ENCODE measurements around the gene CPNE5.

CPNE5 gene

DNA sequence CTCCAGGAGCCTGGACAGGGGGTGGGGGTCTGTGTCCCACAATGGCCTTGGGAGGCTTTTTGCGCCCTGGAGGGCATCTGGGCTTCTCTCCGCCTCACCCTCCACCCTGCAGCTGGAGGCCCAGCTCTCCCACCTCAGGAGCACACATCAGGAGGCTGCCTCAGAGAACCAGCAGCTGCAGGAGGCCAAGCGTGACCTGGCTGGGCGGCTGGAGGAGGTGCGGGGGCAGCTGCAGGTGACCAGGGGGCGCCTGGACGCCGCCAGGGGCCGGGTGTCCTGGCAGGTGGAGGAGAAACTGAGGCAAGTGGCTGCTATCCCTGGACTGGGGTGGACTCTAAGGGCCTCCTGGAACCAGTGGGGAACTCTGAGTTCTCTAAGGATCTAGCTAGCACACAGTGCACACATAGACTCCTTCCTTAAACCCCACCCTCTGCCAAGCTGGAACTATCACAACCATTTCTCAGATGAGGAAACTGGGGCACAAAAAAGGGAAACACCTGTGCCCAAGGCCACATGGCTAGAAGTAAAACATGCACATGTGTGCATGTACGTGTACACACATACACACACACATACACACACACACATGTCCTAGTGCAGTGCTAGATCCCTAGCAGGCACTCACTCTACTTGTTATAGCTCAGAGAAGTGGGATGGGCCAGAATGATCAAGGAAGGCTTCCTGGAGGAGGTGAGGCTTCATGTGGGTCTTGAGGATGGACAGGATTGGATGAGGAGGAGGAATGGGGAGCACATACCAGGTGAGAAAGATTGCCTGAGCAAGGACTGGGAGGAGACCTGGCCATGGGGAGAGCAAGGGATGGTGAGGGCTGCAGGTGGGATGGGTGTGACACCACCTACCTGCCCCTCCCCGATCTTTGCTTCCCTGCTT is 118.7 kb downstream of the CPNE5 start:
- Histone ChIP-seq H3K4me3 (ENCODE audit: low read depth, low read length) (no peak overlapping the region), H3K36me3 (replicated peaks) (no peaks in the 10 kb centered on the region), H3K27ac (no peak overlapping the region), H3K27me3 (replicated peaks) (no peaks in the 10 kb centered on the region)
- TF ChIP-seq, protein P1, sequence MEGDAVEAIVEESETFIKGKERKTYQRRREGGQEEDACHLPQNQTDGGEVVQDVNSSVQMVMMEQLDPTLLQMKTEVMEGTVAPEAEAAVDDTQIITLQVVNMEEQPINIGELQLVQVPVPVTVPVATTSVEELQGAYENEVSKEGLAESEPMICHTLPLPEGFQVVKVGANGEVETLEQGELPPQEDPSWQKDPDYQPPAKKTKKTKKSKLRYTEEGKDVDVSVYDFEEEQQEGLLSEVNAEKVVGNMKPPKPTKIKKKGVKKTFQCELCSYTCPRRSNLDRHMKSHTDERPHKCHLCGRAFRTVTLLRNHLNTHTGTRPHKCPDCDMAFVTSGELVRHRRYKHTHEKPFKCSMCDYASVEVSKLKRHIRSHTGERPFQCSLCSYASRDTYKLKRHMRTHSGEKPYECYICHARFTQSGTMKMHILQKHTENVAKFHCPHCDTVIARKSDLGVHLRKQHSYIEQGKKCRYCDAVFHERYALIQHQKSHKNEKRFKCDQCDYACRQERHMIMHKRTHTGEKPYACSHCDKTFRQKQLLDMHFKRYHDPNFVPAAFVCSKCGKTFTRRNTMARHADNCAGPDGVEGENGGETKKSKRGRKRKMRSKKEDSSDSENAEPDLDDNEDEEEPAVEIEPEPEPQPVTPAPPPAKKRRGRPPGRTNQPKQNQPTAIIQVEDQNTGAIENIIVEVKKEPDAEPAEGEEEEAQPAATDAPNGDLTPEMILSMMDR (IDR thresholded peaks at IDR 0.05; ENCODE audit: low read depth, low read length, missing control alignments), result no peak
- DNase-seq, result no peak
- in situ Hi-C loops (cut with HindIII; ENCODE audit: low pct_ligation_motif_present, low sequenced_read_pairs), result no loop called here

DNA sequence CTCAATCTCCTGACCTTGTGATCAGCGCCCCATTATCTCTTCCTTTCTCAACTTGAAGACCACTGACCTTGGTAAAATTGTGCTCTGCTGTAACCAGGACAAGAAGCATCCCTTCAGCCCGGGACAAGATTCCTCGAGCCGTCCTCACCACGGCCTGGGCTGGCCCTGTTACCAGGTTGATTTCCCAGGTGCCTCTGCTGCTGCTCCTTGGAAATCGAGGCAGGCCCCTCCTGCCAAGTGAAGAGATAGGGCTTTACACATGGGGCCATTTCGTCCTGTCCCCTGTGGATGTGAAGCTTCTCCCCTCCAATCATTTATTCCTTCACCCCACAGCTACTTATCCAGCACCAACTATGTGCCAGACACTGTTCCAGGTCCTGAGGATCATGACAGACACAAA is 120.1 kb downstream of the CPNE5 start:
- in situ Hi-C loops (cut with HindIII; ENCODE audit: low pct_ligation_motif_present, low sequenced_read_pairs), result no loop called here
- Histone ChIP-seq H3K4me3 (ENCODE audit: low read depth, low read length) (no peak overlapping the region), H3K36me3 (replicated peaks) (no peaks in the 10 kb centered on the region), H3K27ac (no peak overlapping the region), H3K27me3 (replicated peaks) (no peaks in the 10 kb centered on the region)
- TF ChIP-seq, protein P1 (IDR thresholded peaks at IDR 0.05; ENCODE audit: low read depth, low read length, missing control alignments), result no peak
- DNase-seq, result no peak

DNA sequence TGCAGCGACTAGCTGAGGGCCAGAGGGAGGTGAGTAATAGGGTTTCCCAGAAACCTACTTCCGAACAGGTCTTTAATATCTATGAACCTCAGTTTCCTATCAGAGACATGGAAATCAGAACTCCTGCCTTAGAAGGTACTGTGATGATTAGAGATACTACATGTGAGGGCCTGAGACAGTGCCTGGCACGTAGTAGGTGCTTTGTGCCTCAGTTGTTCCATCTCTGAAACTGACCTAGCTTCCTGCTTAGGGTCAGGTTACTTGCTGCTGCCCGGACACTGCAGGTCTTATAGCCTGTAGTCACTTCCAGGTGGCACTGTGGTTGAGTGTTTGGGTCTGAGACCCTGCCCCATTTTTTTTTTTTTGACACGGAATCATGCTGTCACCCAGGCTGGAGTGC is 120.7 kb downstream of the CPNE5 start:
- Histone ChIP-seq H3K4me3 (ENCODE audit: low read depth, low read length) (no peak overlapping the region), H3K27ac (no peak overlapping the region), H3K27me3 (replicated peaks) (no peaks in the 10 kb centered on the region), H3K36me3 (replicated peaks) (no peaks in the 10 kb centered on the region)
- in situ Hi-C loops (cut with HindIII; ENCODE audit: low pct_ligation_motif_present, low sequenced_read_pairs), result no loop called here
- TF ChIP-seq, protein P1 (IDR thresholded peaks at IDR 0.05; ENCODE audit: low read depth, low read length, missing control alignments), result no peak
- DNase-seq, result no peak

DNA sequence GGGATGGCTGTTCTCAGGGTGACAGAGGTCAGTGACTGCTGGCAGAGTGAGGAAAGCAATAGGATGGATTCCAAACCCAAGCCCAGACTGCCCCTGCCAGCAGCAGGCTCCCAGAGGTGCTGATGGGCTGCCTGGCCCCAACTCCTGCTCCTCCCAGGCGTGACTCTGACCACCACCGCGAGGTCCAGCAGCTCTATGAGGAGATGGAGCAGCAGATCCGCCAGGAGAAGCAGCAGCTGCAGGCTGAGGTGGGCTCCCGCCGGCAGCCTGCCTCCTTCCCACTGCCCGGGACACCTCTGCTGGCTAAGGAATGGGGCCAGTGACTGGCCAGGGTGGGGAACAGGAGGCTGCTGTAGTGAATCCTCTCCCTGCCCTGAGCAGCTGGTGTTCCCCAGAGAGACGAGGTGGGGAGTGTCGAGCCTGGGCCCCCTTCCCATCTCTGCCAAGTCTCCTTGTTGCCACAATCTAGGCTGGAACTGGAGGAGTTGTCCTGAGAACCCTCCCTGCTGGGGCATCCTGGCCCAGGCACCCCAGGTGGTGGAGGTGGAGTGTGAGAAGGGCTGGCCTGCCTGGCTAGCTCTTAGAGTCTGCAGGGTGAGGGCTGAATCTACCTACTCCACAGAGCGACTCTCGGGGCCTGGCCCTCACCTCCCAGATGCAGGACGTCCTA is 121.2 kb downstream of the CPNE5 start:
- Histone ChIP-seq H3K4me3 (ENCODE audit: low read depth, low read length) (no peak overlapping the region), H3K27ac (no peak overlapping the region), H3K27me3 (replicated peaks) (no peaks in the 10 kb centered on the region), H3K36me3 (replicated peaks) (no peaks in the 10 kb centered on the region)
- DNase-seq, result no peak
- TF ChIP-seq, protein P1 (IDR thresholded peaks at IDR 0.05; ENCODE audit: low read depth, low read length, missing control alignments), result no peak
- in situ Hi-C loops (cut with HindIII; ENCODE audit: low pct_ligation_motif_present, low sequenced_read_pairs), result no loop called here

DNA sequence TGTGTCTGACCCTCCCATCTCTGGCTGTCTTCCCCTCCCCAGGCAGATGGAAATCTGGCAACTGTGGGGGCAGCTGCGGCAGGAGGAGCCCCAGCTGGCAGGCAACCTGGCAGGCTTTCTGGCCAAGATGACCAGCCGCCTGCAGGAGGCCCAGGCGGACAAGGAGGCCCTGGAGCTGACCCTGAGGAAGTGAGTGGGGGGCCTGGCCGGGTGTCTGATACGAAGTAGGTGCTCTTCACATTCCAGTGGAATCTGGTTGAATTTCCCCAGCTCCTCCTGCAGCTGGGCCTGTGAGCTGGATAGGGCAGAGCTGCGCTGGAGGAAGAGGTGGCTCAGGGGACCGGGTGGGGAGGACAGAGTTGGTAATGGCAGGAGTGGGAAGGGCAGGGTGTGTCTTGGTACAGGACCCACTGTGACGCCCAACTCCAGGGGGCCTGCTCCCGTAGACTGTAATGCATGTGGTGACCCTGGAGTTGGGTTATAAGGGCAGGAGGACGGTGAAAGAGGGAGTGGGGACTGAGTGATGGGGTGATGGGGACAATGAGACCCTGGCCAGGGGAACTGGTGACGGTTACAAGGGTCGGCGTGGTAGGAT is 121.9 kb downstream of the CPNE5 start:
- TF ChIP-seq, protein P1 (IDR thresholded peaks at IDR 0.05; ENCODE audit: low read depth, low read length, missing control alignments), result no peak
- in situ Hi-C loops (cut with HindIII; ENCODE audit: low pct_ligation_motif_present, low sequenced_read_pairs), result no loop called here
- no peak overlapping the region for H3K27ac ChIP-seq
- no peaks in the 10 kb centered on the region for H3K36me3 ChIP-seq (replicated peaks)
- DNase-seq, result no peak
- no peaks in the 10 kb centered on the region for H3K27me3 ChIP-seq (replicated peaks)
- H3K4me3 ChIP-seq (ENCODE audit: low read depth, low read length), result no peak overlapping the region

Data from brain microvascular endothelial cell (primary cell).